ENCODE measurements around the gene PPP2R5A.
"Not testable (repeated sequence)": the region's sequence is repeated elsewhere in the genome, so short reads cannot be mapped to it uniquely, and the experiment has no call there.

DNA sequence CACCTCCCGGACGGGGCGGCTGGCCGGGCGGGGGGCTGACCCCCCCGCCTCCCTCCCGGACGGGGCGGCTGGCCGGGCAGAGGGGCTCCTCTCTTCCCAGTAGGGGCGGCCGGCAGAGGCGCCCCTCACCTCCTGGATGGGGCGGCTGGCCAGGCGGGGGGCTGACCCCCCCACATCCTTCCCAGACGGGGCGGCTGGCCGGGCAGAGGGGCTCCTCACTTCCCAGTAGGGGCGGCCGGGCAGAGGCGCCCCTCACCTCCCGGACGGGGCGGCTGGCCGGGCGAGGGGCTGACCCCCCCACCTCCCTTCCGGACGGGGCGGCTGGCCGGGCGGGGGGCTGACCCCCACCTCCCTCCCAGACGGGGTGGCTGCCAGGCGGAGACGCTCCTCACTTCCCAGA lies 35.8 kb downstream of the PPP2R5A start:
- TF ChIP-seq, protein P1, sequence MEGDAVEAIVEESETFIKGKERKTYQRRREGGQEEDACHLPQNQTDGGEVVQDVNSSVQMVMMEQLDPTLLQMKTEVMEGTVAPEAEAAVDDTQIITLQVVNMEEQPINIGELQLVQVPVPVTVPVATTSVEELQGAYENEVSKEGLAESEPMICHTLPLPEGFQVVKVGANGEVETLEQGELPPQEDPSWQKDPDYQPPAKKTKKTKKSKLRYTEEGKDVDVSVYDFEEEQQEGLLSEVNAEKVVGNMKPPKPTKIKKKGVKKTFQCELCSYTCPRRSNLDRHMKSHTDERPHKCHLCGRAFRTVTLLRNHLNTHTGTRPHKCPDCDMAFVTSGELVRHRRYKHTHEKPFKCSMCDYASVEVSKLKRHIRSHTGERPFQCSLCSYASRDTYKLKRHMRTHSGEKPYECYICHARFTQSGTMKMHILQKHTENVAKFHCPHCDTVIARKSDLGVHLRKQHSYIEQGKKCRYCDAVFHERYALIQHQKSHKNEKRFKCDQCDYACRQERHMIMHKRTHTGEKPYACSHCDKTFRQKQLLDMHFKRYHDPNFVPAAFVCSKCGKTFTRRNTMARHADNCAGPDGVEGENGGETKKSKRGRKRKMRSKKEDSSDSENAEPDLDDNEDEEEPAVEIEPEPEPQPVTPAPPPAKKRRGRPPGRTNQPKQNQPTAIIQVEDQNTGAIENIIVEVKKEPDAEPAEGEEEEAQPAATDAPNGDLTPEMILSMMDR (IDR thresholded peaks at IDR 0.05): not testable (repeated sequence)
- not testable (repeated sequence) for TF ChIP-seq POLR2A (IDR thresholded peaks at IDR 0.05)

All from breast epithelium (tissue), 3 donors.